ENCODE measurements around the gene GADL1. TPM values are rescaled to one million over a fixed set of nuclear protein-coding genes. Genes with fewer than 3 reads are reported as not detected.

Gene GADL1
- polyA plus RNA-seq (2011; rRNA removed) (not detected in 2 replicates), polyA minus RNA-seq (2011; rRNA and poly(A)+ RNA removed) (not detected in 2 replicates)

GRCh38 chr3:30894521-30895251 lies at the start of gene GADL1:
TSS of gene GADL1 (minus strand) at chr3:30894661. CDS start at chr3:30894614, 47 bp downstream.
- ChIA-PET POLR2A (no interaction called here), CTCF (no interaction called here)
- no peak for DNase-seq (ENCODE audit: low read depth, low spot score)

GRCh38 chr3:30944124-30944523 lies 49.7 kb upstream of the GADL1 start:
- ChIA-PET CTCF (no interaction called here), POLR2A (no interaction called here)
- Histone ChIP-seq H3K27me3 (ENCODE audit: control insufficient read depth, insufficient read depth, low read length) (no peaks in the 10 kb centered on the region), H3K4me3 (ENCODE audit: low read depth, low read length) (no peak overlapping the region), H3K9me3 (ENCODE audit: control insufficient read depth, insufficient read depth, low read length) (no peaks in the 10 kb centered on the region), H3K27ac (ENCODE audit: low read depth, low read length) (no peak overlapping the region)
- TF ChIP-seq CTCF (IDR thresholded peaks at IDR 0.05; ENCODE audit: low read depth, low read length): no peak
- DNase-seq (ENCODE audit: low read depth, low spot score): no peak

More at GRCh38 chr3:30894521-30895251, at the start of gene GADL1:
- Histone ChIP-seq H3K9me3 (ENCODE audit: control insufficient read depth, insufficient read depth, low read length) (no peaks in the 10 kb centered on the region), H3K4me3 (ENCODE audit: low read depth, low read length) (peak within 1 kb of the TSS; percentile 61), H3K27me3 (ENCODE audit: control insufficient read depth, insufficient read depth, low read length) (peaks cover 13% of the 10 kb centered on the region), H3K27ac (ENCODE audit: low read depth, low read length) (no peak within 1 kb of the TSS)
- TF ChIP-seq CTCF (IDR thresholded peaks at IDR 0.05; ENCODE audit: low read depth, low read length): no peak

GRCh38 chr3:30943206-30943605 lies 48.7 kb upstream of the GADL1 start:
- POLR2A ChIA-PET: no interaction called here
- CTCF ChIA-PET: interaction anchor here (1.6 kb wide), 1 partner anchor 9 kb away, joined by 5 read pairs; no protein-coding TSS in a partner anchor
- H3K4me3 ChIP-seq (ENCODE audit: low read depth, low read length): no peak overlapping the region
- TF ChIP-seq CTCF (IDR thresholded peaks at IDR 0.05; ENCODE audit: low read depth, low read length): no peak
- no peaks in the 10 kb centered on the region for H3K27me3 ChIP-seq (ENCODE audit: control insufficient read depth, insufficient read depth, low read length)
- no peaks in the 10 kb centered on the region for H3K9me3 ChIP-seq (ENCODE audit: control insufficient read depth, insufficient read depth, low read length)
- DNase-seq (ENCODE audit: low read depth, low spot score): no peak
- no peak overlapping the region for H3K27ac ChIP-seq (ENCODE audit: low read depth, low read length)

- DNase-seq (ENCODE audit: low read depth, low spot score): no peak
- ChIA-PET POLR2A (no interaction called here), CTCF (no interaction called here)
- TF ChIP-seq CTCF (IDR thresholded peaks at IDR 0.05; ENCODE audit: low read depth, low read length): no peak
- no peak overlapping the region for H3K4me3 ChIP-seq (ENCODE audit: low read depth, low read length)
- no peaks in the 10 kb centered on the region for H3K27me3 ChIP-seq (ENCODE audit: control insufficient read depth, insufficient read depth, low read length)
- no peaks in the 10 kb centered on the region for H3K9me3 ChIP-seq (ENCODE audit: control insufficient read depth, insufficient read depth, low read length)
- H3K27ac ChIP-seq (ENCODE audit: low read depth, low read length): no peak overlapping the region
These were observed 46.9 kb upstream of the GADL1 start for GRCh38 chr3:30941342-30941741.

- CTCF ChIA-PET: no interaction called here
- POLR2A ChIA-PET: no interaction called here
These were observed 46.3 kb upstream of the GADL1 start for GRCh38 chr3:30940740-30941139.

More at GRCh38 chr3:30940740-30941139, 46.3 kb upstream of the GADL1 start:
- Histone ChIP-seq H3K27me3 (ENCODE audit: control insufficient read depth, insufficient read depth, low read length) (no peaks in the 10 kb centered on the region), H3K27ac (ENCODE audit: low read depth, low read length) (no peak overlapping the region), H3K9me3 (ENCODE audit: control insufficient read depth, insufficient read depth, low read length) (no peaks in the 10 kb centered on the region), H3K4me3 (ENCODE audit: low read depth, low read length) (no peak overlapping the region)
- DNase-seq (ENCODE audit: low read depth, low spot score): no peak
- no peak for TF ChIP-seq CTCF (IDR thresholded peaks at IDR 0.05; ENCODE audit: low read depth, low read length)
